Stimulated activated effector memory CD8-positive, alpha-beta T cell treated with anti-CD3 and anti-CD28 coated beads, Interleukin-12 subunit alpha, Interleukin-12 subunit beta, amount 100 ng/mL, for 72 hours (primary cell): ENCODE measurements around the gene NRN1L.
"Not testable (repeated sequence)": the region's sequence is repeated elsewhere in the genome, so short reads cannot be mapped to it uniquely, and the experiment has no call there.

Experiments used
- ATAC-seq: fragments of 150-1000 bp; cut with Tn5 transposase; 2 replicates; pipeline ENCODE4 v1.10.0; 2021
- DNase-seq, 2 donors: peaks; one replicate each; pipeline ENCODE4 v3.0.0; 2021 to 2022; ENCODE audit warnings: low spot score in 2 of 2
- H3K27ac Mint-ChIP-seq: one replicate; pipeline ENCODE4 v1.8.0; 2022; ENCODE audit warnings: mild to moderate bottlenecking, mixed read lengths
- H3K36me3 Mint-ChIP-seq: one replicate; pipeline ENCODE4 v1.8.0; 2022; ENCODE audit warnings: mild to moderate bottlenecking, mixed read lengths
- H3K4me1 Mint-ChIP-seq: one replicate; pipeline ENCODE4 v1.8.0; 2022; ENCODE audit warnings: mixed read lengths
- H3K4me3 Mint-ChIP-seq: one replicate; pipeline ENCODE4 v1.8.0; 2022; ENCODE audit warnings: mild to moderate bottlenecking, mixed read lengths
- H3K9me3 Mint-ChIP-seq: one replicate; pipeline ENCODE4 v1.8.0; 2022; ENCODE audit warnings: mixed read lengths

The NRN1L gene

GRCh38 chr16:67884684-67885083 lies at the start of gene NRN1L:
Gene NRN1L (plus strand): TSS chr16:67884885. CDS start chr16:67884904, 19 bp downstream.
- peaks cover 8% of the 10 kb centered on the region for H3K4me1 Mint-ChIP-seq
- H3K36me3 Mint-ChIP-seq: peaks cover 49% of the 10 kb centered on the region
- ATAC-seq (no peak), DNase-seq (no peak)
- peak within 1 kb of the TSS; percentile 64 for H3K27ac Mint-ChIP-seq
- no peaks in the 10 kb centered on the region for H3K9me3 Mint-ChIP-seq
- H3K4me3 Mint-ChIP-seq: no peak within 1 kb of the TSS

DNA sequence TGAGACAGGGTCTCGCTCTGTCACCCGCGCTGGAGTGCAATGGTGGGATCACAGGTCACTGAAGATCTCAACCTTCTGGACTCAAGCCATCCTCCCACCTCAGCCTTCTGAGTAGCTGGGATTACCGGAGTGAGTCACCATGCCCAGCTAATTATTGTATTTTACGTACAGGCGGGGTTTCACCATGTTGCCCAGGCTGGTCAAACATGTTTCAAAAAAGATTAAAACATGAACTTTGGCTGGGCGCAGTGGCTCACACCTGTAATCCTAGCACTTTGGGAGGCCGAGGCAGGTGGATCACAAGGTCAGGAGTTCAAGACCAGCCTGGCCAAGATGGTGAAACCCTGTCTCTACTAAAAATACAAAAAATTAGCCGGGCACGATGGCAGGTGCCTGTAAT lies 47.5 kb upstream of the NRN1L start:
- not testable (repeated sequence) for ATAC-seq, H3K36me3 Mint-ChIP-seq, DNase-seq, H3K27ac Mint-ChIP-seq, H3K4me3 Mint-ChIP-seq, H3K9me3 Mint-ChIP-seq
- peaks cover 17% of the 10 kb centered on the region for H3K4me1 Mint-ChIP-seq

- Mint-ChIP-seq H3K9me3 (no peaks in the 10 kb centered on the region), H3K27ac (no peak overlapping the region), H3K36me3 (peaks cover 3% of the 10 kb centered on the region), H3K4me3 (no peak overlapping the region), H3K4me1 (peaks cover 14% of the 10 kb centered on the region)
- ATAC-seq (no peak), DNase-seq (no peak)
Observed at GRCh38 chr16:67837811-67838210, 46.9 kb upstream of the NRN1L start.

GRCh38 chr16:67841198-67841815 lies 43.4 kb upstream of the NRN1L start:
- DNase-seq (no peak), ATAC-seq (no peak)
- Mint-ChIP-seq H3K36me3 (peaks cover 29% of the 10 kb centered on the region), H3K4me1 (peaks cover 34% of the 10 kb centered on the region), H3K4me3 (peak overlapping the region; percentile 98), H3K9me3 (no peaks in the 10 kb centered on the region), H3K27ac (peak overlapping the region; percentile 92)

DNA sequence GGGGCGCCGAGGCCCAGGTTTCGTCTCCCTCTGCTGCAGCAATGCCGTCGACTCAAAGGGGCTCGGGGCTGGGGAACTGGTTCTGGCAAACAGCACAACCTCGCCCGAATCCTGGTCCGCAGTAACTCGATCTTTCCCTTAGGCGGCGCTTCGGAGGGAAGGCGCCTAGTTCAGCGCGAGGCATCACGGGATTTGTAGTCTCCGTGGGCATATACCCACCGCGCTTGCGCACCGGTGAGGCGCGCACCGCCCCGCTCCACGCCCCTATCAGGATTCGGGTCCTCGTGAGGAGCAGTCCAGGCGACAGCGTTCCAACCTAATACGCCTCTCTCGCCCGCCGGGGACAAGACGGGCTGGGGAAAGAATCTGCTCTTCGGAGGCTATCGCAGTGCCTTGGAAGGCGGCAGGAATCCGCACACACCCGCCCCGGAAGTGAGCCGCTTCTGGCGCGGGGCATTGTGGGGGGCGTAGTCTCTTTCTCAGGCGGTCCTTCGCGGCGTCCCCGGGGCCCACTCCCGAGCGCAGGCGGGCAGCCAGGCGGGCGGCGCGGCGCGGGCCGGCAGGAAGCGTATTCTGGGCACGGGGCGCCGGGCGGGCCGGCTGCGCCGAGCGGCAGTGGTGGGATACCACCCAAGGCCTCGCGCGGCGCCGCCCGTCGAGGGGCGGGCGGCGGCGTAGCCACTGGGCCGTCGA lies 42.7 kb upstream of the NRN1L start, which contains the start of gene THAP11:
THAP11 (plus strand) TSS at position 505 of the 693 bp plus-strand sequence. CDS start 235 bp downstream, outside the sequence.
- H3K9me3 Mint-ChIP-seq: no peaks in the 10 kb centered on the region
- peak within 1 kb of the TSS; percentile 98 for H3K4me3 Mint-ChIP-seq
- ATAC-seq: peak; percentile 75
- H3K4me1 Mint-ChIP-seq: peaks cover 35% of the 10 kb centered on the region
- H3K27ac Mint-ChIP-seq: peak within 1 kb of the TSS; percentile 92
- DNase-seq: peak; percentile 95 to 98
- peaks cover 29% of the 10 kb centered on the region for H3K36me3 Mint-ChIP-seq

DNA sequence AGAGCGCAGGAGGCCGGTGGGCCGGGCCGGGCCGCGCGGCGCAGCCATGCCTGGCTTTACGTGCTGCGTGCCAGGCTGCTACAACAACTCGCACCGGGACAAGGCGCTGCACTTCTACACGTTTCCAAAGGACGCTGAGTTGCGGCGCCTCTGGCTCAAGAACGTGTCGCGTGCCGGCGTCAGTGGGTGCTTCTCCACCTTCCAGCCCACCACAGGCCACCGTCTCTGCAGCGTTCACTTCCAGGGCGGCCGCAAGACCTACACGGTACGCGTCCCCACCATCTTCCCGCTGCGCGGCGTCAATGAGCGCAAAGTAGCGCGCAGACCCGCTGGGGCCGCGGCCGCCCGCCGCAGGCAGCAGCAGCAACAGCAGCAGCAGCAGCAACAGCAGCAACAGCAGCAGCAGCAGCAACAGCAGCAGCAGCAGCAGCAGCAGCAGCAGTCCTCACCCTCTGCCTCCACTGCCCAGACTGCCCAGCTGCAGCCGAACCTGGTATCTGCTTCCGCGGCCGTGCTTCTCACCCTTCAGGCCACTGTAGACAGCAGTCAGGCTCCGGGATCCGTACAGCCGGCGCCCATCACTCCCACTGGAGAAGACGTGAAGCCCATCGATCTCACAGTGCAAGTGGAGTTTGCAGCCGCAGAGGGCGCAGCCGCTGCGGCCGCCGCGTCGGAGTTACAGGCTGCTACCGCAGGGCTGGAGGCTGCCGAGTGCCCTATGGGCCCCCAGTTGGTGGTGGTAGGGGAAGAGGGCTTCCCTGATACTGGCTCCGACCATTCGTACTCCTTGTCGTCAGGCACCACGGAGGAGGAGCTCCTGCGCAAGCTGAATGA lies 42.0 kb upstream of the NRN1L start:
- peak overlapping the region; percentile 92 for H3K27ac Mint-ChIP-seq
- peak overlapping the region; percentile 98 for H3K4me3 Mint-ChIP-seq
- peak; percentile 49 to 81 for DNase-seq
- ATAC-seq: peak; percentile 37
- H3K9me3 Mint-ChIP-seq: no peaks in the 10 kb centered on the region
- H3K36me3 Mint-ChIP-seq: peaks cover 34% of the 10 kb centered on the region
- peaks cover 38% of the 10 kb centered on the region for H3K4me1 Mint-ChIP-seq

DNA sequence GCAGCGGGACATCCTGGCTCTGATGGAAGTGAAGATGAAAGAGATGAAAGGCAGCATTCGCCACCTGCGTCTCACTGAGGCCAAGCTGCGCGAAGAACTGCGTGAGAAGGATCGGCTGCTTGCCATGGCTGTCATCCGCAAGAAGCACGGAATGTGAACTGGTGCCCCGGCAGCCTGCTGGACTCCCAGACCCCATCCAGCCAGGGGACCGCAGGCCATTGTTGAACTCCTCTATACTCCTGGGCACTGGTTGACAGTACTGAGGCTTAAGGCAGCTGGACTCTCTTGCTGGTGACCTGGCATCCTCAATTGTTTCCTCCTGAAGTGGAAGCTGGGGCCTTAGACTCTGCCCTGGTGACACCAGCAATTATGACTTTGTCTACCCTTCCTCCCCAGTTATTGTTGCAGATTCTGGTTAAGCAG lies 41.3 kb upstream of the NRN1L start:
- DNase-seq (no peak), ATAC-seq (no peak)
- no peaks in the 10 kb centered on the region for H3K9me3 Mint-ChIP-seq
- peaks cover 41% of the 10 kb centered on the region for H3K4me1 Mint-ChIP-seq
- H3K27ac Mint-ChIP-seq: peak overlapping the region; percentile 92
- H3K36me3 Mint-ChIP-seq: peaks cover 35% of the 10 kb centered on the region
- H3K4me3 Mint-ChIP-seq: peak overlapping the region; percentile 98

GRCh38 chr16:67844497-67844896 lies 40.2 kb upstream of the NRN1L start:
- Mint-ChIP-seq H3K4me1 (peaks cover 41% of the 10 kb centered on the region), H3K4me3 (peak overlapping the region; percentile 98), H3K9me3 (no peaks in the 10 kb centered on the region), H3K36me3 (peaks cover 42% of the 10 kb centered on the region), H3K27ac (no peak overlapping the region)
- ATAC-seq (no peak), DNase-seq (no peak)

DNA sequence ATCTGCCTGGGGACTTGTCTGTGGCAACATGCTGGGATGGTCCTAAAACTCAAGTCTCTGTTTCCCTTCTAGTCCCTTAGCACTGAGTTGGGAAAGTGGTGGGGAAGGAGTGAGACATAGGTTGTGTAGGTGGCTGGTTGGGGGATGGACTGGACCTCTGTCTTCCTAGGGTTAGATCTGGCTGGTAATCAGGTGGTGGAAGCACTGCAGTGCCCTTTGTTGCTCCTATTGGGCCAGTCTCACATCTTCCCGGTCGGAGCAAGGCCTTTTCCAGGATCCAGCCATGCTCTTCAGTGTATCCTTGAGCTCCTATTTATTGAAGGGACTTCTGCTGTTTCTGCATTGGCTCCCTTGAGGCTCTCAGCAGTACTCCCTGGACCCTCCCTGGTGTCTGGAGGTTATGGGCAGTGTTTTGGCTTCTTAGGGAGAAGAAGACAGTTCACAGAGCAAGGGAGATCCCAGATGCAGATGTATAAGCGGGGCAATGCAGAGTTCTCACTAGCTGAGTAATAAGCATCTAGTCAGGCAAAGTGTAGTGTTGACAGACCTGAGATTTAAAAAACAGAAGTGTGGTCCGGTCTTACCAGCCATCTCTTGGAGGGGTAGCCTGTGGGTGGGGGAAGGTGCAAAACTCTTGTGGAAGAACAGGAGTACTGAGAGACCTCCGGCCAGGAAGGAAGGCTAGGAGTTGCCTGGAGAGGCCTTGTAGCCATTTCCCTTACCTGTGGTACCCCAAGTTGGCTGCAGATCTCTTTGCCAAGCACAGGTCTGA lies 39.2 kb upstream of the NRN1L start:
- Mint-ChIP-seq H3K4me3 (peak overlapping the region; percentile 98), H3K27ac (peak overlapping the region; percentile 93), H3K36me3 (peaks cover 51% of the 10 kb centered on the region), H3K9me3 (no peaks in the 10 kb centered on the region), H3K4me1 (peaks cover 41% of the 10 kb centered on the region)
- ATAC-seq (no peak), DNase-seq (peak in 1 of 2 donors; percentile 58)

GRCh38 chr16:67846063-67846319 lies 38.7 kb upstream of the NRN1L start:
- Mint-ChIP-seq H3K27ac (peak overlapping the region; percentile 93), H3K4me3 (peak overlapping the region; percentile 98), H3K9me3 (no peaks in the 10 kb centered on the region), H3K36me3 (peaks cover 52% of the 10 kb centered on the region), H3K4me1 (peaks cover 41% of the 10 kb centered on the region)
- ATAC-seq: no peak
- DNase-seq: no peak

GRCh38 chr16:67846320-67847063 lies 38.2 kb upstream of the NRN1L start, which contains the start of gene NUTF2:
Gene NUTF2 (plus strand): TSS chr16:67846933. CDS start chr16:67865131, 18,198 bp downstream.
- Mint-ChIP-seq H3K36me3 (peaks cover 52% of the 10 kb centered on the region), H3K9me3 (no peaks in the 10 kb centered on the region), H3K4me3 (peak within 1 kb of the TSS; percentile 98), H3K27ac (peak within 1 kb of the TSS; percentile 93), H3K4me1 (peaks cover 37% of the 10 kb centered on the region)
- ATAC-seq (peak; percentile 79), DNase-seq (peak; percentile 93 to 99)

DNA sequence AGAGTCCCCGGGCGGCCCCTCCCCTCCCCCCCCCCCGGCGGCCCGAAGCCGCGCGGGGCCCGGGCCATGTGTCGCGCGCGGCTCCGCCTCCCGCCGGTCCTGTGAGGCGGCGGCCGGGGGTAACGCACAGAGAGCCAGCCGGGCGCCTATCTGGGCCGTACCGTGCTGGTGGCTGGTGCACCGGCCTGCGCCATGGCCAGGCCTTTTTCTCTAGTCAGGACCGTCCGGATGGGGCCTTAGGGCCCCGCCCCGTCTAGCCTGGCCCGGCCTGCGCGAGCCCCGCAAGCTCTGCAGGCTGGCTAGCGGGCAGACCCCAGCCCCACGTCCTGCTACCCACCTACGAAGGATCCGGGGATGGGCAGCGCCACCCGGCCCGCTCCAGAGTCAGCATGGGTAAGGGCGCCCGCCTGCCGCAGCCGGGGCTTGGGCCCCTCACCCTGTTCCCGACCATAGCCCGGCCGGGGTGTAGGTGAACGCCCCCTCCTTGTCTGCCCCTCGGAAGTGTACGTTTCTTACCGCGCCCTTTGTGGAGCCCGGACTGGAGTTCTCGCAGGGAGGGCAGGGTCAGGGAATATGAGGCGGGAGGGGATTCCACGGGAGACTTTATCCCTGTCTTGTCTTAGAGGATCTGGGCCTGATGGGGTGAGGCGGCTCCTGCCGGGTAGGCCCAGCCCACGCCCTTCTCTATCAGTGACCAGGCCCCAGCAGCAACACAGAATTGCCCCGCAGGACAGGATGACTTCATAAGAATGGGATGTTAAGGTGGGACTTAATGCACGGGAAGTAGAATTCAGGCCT lies 37.4 kb upstream of the NRN1L start, which contains the start of gene CENPT:
CENPT (minus strand) TSS at position 630 of the 798 bp plus-strand sequence. CDS start 13,834 bp downstream, outside the sequence.
- ATAC-seq: peak; percentile 65
- Mint-ChIP-seq H3K36me3 (peaks cover 55% of the 10 kb centered on the region), H3K4me3 (peak within 1 kb of the TSS; percentile 98)

GRCh38 chr16:67848118-67848517 lies 36.6 kb upstream of the NRN1L start:
- peak overlapping the region; percentile 93 for H3K27ac Mint-ChIP-seq
- no peak for DNase-seq
- H3K4me3 Mint-ChIP-seq: peak overlapping the region; percentile 98
- ATAC-seq: no peak
- peaks cover 29% of the 10 kb centered on the region for H3K4me1 Mint-ChIP-seq
- peaks cover 53% of the 10 kb centered on the region for H3K36me3 Mint-ChIP-seq
- no peaks in the 10 kb centered on the region for H3K9me3 Mint-ChIP-seq

More for the DNA sequence above, 37.4 kb upstream of the NRN1L start, which contains the start of gene CENPT:
- H3K9me3 Mint-ChIP-seq: no peaks in the 10 kb centered on the region
- peaks cover 35% of the 10 kb centered on the region for H3K4me1 Mint-ChIP-seq
- peak within 1 kb of the TSS; percentile 93 for H3K27ac Mint-ChIP-seq
- no peak for DNase-seq
